Liver (tissue), 3 donors: Measurements from ENCODE around the gene ZIM2.

Experiments used
- CTCF ChIP-seq: fragments of 150-350 bp; IDR thresholded peaks from 2 replicates; pipeline ENCODE4 v1.5.1; 2017; ENCODE audit warnings: improper control_type of control experiment, low read depth, low read length; ENCODE audit not compliant: missing input control
- EGR1 ChIP-seq, 2 donors: IDR thresholded peaks; 2 replicates each; pipeline ENCODE4 v1.6.1; 2016 to 2018; ENCODE audit warnings: antibody characterized with exemption in 2 of 2, low read depth in 2 of 2
- GABPA ChIP-seq, 2 donors: IDR thresholded peaks in 1 of 2; conservative IDR thresholded peaks in 1 of 2; 2 replicates each; pipeline ENCODE4 v1.6.1; 2016; ENCODE audit warnings: antibody characterized with exemption in 2 of 2, mild to moderate bottlenecking in 1 of 2, moderate library complexity in 1 of 2
- HNF4A ChIP-seq, 2 donors: conservative IDR thresholded peaks; 2 replicates each; pipeline ENCODE4 v1.6.1; 2016; ENCODE audit warnings: antibody characterized with exemption in 2 of 2, mild to moderate bottlenecking in 2 of 2
- JUND ChIP-seq, 2 donors: IDR thresholded peaks; 2 replicates each; pipeline ENCODE4 v1.6.1; 2016; ENCODE audit warnings: antibody characterized with exemption in 2 of 2
- MAX ChIP-seq: IDR thresholded peaks from 2 replicates; pipeline ENCODE4 v1.6.1; 2016; ENCODE audit warnings: antibody characterized with exemption
- YY1 ChIP-seq: IDR thresholded peaks from 2 replicates; pipeline ENCODE4 v1.6.1; 2016; ENCODE audit warnings: antibody characterized with exemption, mild to moderate bottlenecking
- ZBTB33 ChIP-seq: IDR thresholded peaks from 2 replicates; pipeline ENCODE4 v1.6.1; 2016; ENCODE audit warnings: antibody characterized with exemption
- donor health status: healthy.
- donor health status: healthy.

DNA sequence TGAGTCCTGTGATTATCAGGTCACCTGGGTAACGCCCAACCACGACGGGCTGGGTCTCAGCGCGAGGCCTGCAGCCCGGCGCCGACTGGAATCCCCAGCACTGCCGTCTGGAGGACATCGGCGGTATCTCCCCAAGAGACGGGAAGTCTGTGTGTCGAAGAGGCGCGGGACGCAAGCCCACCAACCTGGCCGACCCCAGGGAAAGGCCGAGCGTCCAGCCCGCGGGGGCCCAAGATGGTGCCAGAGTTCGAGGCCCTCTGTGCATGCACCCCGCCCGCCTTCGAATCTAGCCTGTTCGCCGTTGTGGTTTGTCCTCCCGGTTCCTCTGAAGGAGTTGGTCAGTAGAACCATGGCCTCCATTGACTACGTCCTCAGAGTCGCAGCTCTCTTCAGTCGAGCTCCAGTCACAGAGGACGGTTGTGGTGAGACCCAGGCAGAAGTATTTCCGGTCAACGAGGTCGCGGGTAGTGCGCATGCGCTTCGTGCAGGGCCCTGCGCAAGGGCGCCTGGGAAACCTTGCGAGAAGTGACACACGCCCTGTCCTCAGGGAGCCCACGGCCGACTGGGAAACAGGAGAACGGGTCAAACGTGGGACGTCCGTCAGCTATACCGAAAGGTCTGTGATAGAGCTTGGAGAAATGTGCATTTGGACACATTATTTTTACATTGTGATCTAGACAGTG, 24.1 kb upstream of the ZIM2 start:
- TF ChIP-seq CTCF (no peak), JUND (IDR thresholded peaks at IDR 0.05) (no peak), EGR1 (IDR thresholded peaks at IDR 0.05; ENCODE audit: low read depth in 2 of 2) (no peak), MAX (no peak), GABPA (IDR thresholded peaks at IDR 0.05 in 1 of 2, conservative IDR thresholded peaks at IDR 0.05 in 1 of 2) (no peak), ZBTB33 (no peak), HNF4A (conservative IDR thresholded peaks at IDR 0.05) (no peak), YY1 (no peak)
